K562 (cell line): Measurements from ENCODE around the gene TPSAB1. TPM values are rescaled to one million over a fixed set of nuclear protein-coding genes. Genes with fewer than 3 reads are reported as not detected.
"Not testable (repeated sequence)": the region's sequence is repeated elsewhere in the genome, so short reads cannot be mapped to it uniquely, and the experiment has no call there.

Experiments
- ATAC-seq: fragments of 200-7000 bp; cut with Tn5 transposase; 3 replicates; pipeline ENCODE4 v1.9.1; 2020; ENCODE audit warnings: moderate library complexity
- BruUV-seq: library from RNA; stranded (reverse); fragments of 400-500 nt; replicated peaks from 2 replicates; lab custom pipeline; 2021; lab: Mats Ljungman, UMichigan
- CTCF ChIA-PET: fragments of 300-600 bp; formaldehyde crosslinking; extraction: SDS; loops from one replicate; lab custom pipeline; 2021; ENCODE audit warnings: low intra/inter-chr PET ratio; lab: Yijun Ruan, JAX
- POLR2A ChIA-PET: fragments of 300-600, 350-650 bp; sonication (Branson Sonifier 250); formaldehyde crosslinking; extraction: SDS; loops from one replicate; lab custom pipeline; 2021; ENCODE audit warnings: antibody characterized with exemption, inconsistent platforms; lab: Yijun Ruan, JAX
- DNase-seq, 4 experiments: peaks; one replicate each; pipeline versions ENCODE4 v3.0.0 to v3.0.0-alpha.2; 2011 to 2018; ENCODE audit warnings: low spot score in 3 of 4, mixed read lengths in 3 of 4; ENCODE audit errors: extremely low read depth in 1 of 4
- FAIRE-seq: peaks from 2 replicates; lab custom pipeline; 2011; peaks lifted over from hg19 to GRCh38; lab: Jason Lieb, UNC
- H2AFZ ChIP-seq: 2 replicates; pipeline ENCODE4 v1.6.0; 2011; ENCODE audit warnings: low read depth, low read length, control low read depth, inconsistent platforms
- H3K27ac ChIP-seq: fragments of 200-600 bp; 3 replicates; pipeline ENCODE4 v1.8.0; 2011; ENCODE audit warnings: low read depth, mild to moderate bottlenecking, control low read depth, inconsistent platforms, low read length, moderate library complexity, mixed read lengths; ENCODE audit errors: extremely low read depth
- H3K27me3 ChIP-seq, 2 experiments: fragments of 300-600 bp in 1 of 2; 2 replicates in 1 of 2; 3 replicates in 1 of 2; pipeline versions ENCODE4 v1.6.0 to v1.8.0; 2011; ENCODE audit warnings: inconsistent platforms in 2 of 2, low read length in 2 of 2, mild to moderate bottlenecking in 1 of 2, mixed read lengths in 1 of 2, moderate library complexity in 1 of 2; ENCODE audit not compliant: control insufficient read depth in 2 of 2, insufficient read depth in 2 of 2
- H3K36me3 ChIP-seq: fragments of 300-600 bp; 3 replicates; pipeline ENCODE4 v1.8.0; 2011; ENCODE audit warnings: mild to moderate bottlenecking, low read length, inconsistent platforms; ENCODE audit not compliant: control insufficient read depth, insufficient read depth
- H3K4me1 ChIP-seq, 2 experiments: fragments of 200-600 bp in 1 of 2; replicated peaks in 1 of 2; 2 replicates in 1 of 2; 3 replicates in 1 of 2; pipeline versions ENCODE4 v1.5.1 to v1.8.0; 2011; ENCODE audit warnings: inconsistent platforms in 2 of 2, low read length in 2 of 2, mild to moderate bottlenecking in 1 of 2, mixed read lengths in 1 of 2, moderate library complexity in 1 of 2; ENCODE audit not compliant: control insufficient read depth in 2 of 2, insufficient read depth in 2 of 2
- H3K4me2 ChIP-seq: 2 replicates; pipeline ENCODE4 v1.6.1; 2011; ENCODE audit warnings: low read length, control low read depth, inconsistent platforms, mixed read lengths; ENCODE audit not compliant: insufficient read depth
- H3K4me3 ChIP-seq: fragments of 200-600 bp; sonication (generic), shearing (Covaris generic); 2 replicates; pipeline ENCODE4 v1.5.1; 2016; ENCODE audit warnings: control low read depth, inconsistent platforms
- H3K79me2 ChIP-seq: fragments of 200-600 bp; 3 replicates; pipeline ENCODE4 v1.8.0; 2011; ENCODE audit warnings: low read length, inconsistent platforms; ENCODE audit not compliant: control insufficient read depth, insufficient read depth
- H3K9ac ChIP-seq, 2 experiments: 2 replicates each; pipeline versions ENCODE4 v1.6.0 to v1.6.1; 2011; ENCODE audit warnings: low read depth in 2 of 2, low read length in 2 of 2, control low read depth in 1 of 2, inconsistent platforms in 1 of 2, mild to moderate bottlenecking in 1 of 2, mixed read lengths in 1 of 2; ENCODE audit not compliant: insufficient read depth in 1 of 2
- H3K9me1 ChIP-seq: one replicate; pipeline ENCODE4 v1.6.0; 2011; ENCODE audit warnings: inconsistent platforms, mild to moderate bottlenecking, low read length, moderate library complexity; ENCODE audit not compliant: control insufficient read depth, insufficient read depth
- H3K9me3 ChIP-seq: replicated peaks from 2 replicates; pipeline ENCODE4 v1.5.1; 2011; ENCODE audit warnings: low read depth, low read length, inconsistent platforms; ENCODE audit not compliant: control insufficient read depth, insufficient read depth
- H4K20me1 ChIP-seq: replicated peaks from 2 replicates; pipeline ENCODE4 v1.6.1; 2011; ENCODE audit warnings: low read length, inconsistent platforms, mixed read lengths; ENCODE audit not compliant: control insufficient read depth, insufficient read depth
- WGBS: fragments of 100-300 bp; shearing (Covaris generic); methylation state at CpG from one replicate; pipeline ENCODE4 v1.1.6; 2016; ENCODE audit warnings: low coverage, mixed read lengths; ENCODE audit not compliant: insufficient coverage; ENCODE audit errors: missing lambda C conversion rate; 5-methylcytosine and 5-hydroxymethylcytosine counted together
- in situ Hi-C: fragments of 300-500 bp; cut with MboI; formaldehyde crosslinking; loops from 4 replicates; pipeline ENCODE4 v1.15.0; 2018; ENCODE audit warnings: inconsistent platforms, mixed read lengths
- intact Hi-C: fragments of 100-400 bp; cut with micrococcal nuclease; formaldehyde crosslinking; loops from 2 replicates; pipeline ENCODE4 v1.14.2; 2022
- polyA plus RNA-seq, 8 experiments: library from polyadenylated mRNA; depleted of rRNA in 4 of 8; stranded (reverse) in 5 of 8; unstranded in 3 of 8; fragments of >200 nt; fragmentation: Nextera tagmentation in 2 of 8; fragmentation: Illumina TruSeq in 1 of 8; extraction: Ambion mirVana in 2 of 8; extraction: Trizol in 1 of 8; gene quantifications; 2 replicates each; pipeline versions ENCODE4 v1.2.1 to v1.2.3, GENCODE V29; 2011 to 2014; ENCODE audit warnings: inconsistent platforms in 1 of 8, missing spikeins in 1 of 8
- total RNA-seq, 7 experiments: library from RNA; depleted of rRNA in 6 of 7; stranded (reverse); fragments of >200 nt in 6 of 7; fragmentation: Illumina TruSeq in 2 of 7; extraction: Trizol in 2 of 7; gene quantifications; 2 replicates each; pipeline versions ENCODE4 v1.2.1 to v1.2.3, GENCODE V29; 2011 to 2021; ENCODE audit warnings: low replicate concordance in 1 of 7

TPSAB1 gene
- total and polyA plus RNA-seq, 9 of the 15 experiments (the other 6 are each of a cell fraction or from before 2014, with no cell fraction given): not detected

- Histone ChIP-seq H3K4me1 (peaks cover 0 to 36% of the 10 kb centered on the region in 2 experiments; a peak in 2 of 5 replicates), H3K27me3 (peaks cover 12 to 33% of the 10 kb centered on the region in 2 experiments; a peak in 4 of 5 replicates)
- DNase-seq, ATAC-seq, H4K20me1 ChIP-seq, FAIRE-seq, H3K27ac ChIP-seq, H3K4me3 ChIP-seq, intact Hi-C loops, H3K79me2 ChIP-seq, H3K36me3 ChIP-seq, H3K9me1 ChIP-seq, in situ Hi-C loops, H3K4me2 ChIP-seq, H2AFZ ChIP-seq, BruUV-seq, CTCF ChIA-PET, H3K9ac ChIP-seq, H3K9me3 ChIP-seq, POLR2A ChIA-PET: not testable (repeated sequence)
- WGBS: 3% methylated on average over 16 of the region's 26 CpGs
Observed at GRCh38 chr16:1255276-1256122, 15.0 kb downstream of the TPSAB1 start, which contains the start of gene TPSD1. TSS of gene TPSD1 (plus strand) at chr16:1256069. CDS start at chr16:1256281, 212 bp downstream.

GRCh38 chr16:1256296-1256873 is 15.9 kb downstream of the TPSAB1 start:
- 16% methylated on average over 12 of the region's 23 CpGs for WGBS
- H3K9me1 ChIP-seq, in situ Hi-C loops, DNase-seq, ATAC-seq, H3K4me2 ChIP-seq, H3K79me2 ChIP-seq, BruUV-seq, H3K9ac ChIP-seq, POLR2A ChIA-PET, FAIRE-seq, H3K36me3 ChIP-seq, H2AFZ ChIP-seq, H3K4me3 ChIP-seq, CTCF ChIA-PET, H3K9me3 ChIP-seq, H4K20me1 ChIP-seq, H3K27ac ChIP-seq, intact Hi-C loops: not testable (repeated sequence)
- Histone ChIP-seq H3K4me1 (peaks cover 0 to 43% of the 10 kb centered on the region in 2 experiments; a peak in 2 of 5 replicates), H3K27me3 (peaks cover 16 to 41% of the 10 kb centered on the region in 2 experiments; a peak in 4 of 5 replicates)
